Measurements from ENCODE around the gene HAPLN1.

HAPLN1 gene

GRCh38 chr5:83731638-83732037 lies 11.0 kb upstream of the HAPLN1 start:
- H3K4me3 ChIP-seq (ENCODE audit: control insufficient read depth, low read depth, low read length) = no peak overlapping the region
- no peak for TF ChIP-seq CTCF (conservative IDR thresholded peaks at IDR 0.05; ENCODE audit: control insufficient read depth, insufficient read depth, low read depth, low read length)
- no peak for DNase-seq (ENCODE audit: low read depth)

DNA sequence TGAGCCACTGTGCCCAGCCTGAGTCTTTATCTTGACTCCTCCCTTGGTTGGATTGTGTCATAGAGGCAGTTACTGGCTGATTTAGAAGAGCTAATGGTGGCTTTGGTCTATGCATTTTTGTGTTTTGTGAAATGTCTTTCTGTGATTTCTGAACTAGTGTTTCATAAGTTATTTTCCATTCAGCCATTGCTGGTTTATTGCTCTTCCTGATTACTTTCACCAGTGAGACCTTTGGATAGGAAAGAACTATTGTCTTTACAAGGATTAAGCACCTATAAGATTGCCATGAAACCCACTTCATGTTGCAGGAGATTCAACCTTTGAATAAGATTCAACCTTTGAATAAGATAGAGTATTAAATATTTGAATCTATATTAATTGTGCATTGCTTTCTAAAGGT lies 8.7 kb upstream of the HAPLN1 start:
- no peak for DNase-seq (ENCODE audit: low read depth)
- no peak overlapping the region for H3K4me3 ChIP-seq (ENCODE audit: control insufficient read depth, low read depth, low read length)
- TF ChIP-seq CTCF (conservative IDR thresholded peaks at IDR 0.05; ENCODE audit: control insufficient read depth, insufficient read depth, low read depth, low read length) = no peak

- DNase-seq (ENCODE audit: low read depth) = no peak
- no peak overlapping the region for H3K4me3 ChIP-seq (ENCODE audit: control insufficient read depth, low read depth, low read length)
- no peak for TF ChIP-seq CTCF (conservative IDR thresholded peaks at IDR 0.05; ENCODE audit: control insufficient read depth, insufficient read depth, low read depth, low read length)
Measured at GRCh38 chr5:83726912-83727311, 6.3 kb upstream of the HAPLN1 start.

- no peak for DNase-seq (ENCODE audit: low read depth)
- no peak for TF ChIP-seq CTCF (conservative IDR thresholded peaks at IDR 0.05; ENCODE audit: control insufficient read depth, insufficient read depth, low read depth, low read length)
- H3K4me3 ChIP-seq (ENCODE audit: control insufficient read depth, low read depth, low read length) = no peak overlapping the region
Measured at GRCh38 chr5:83724935-83725334, 4.3 kb upstream of the HAPLN1 start.

GRCh38 chr5:83724001-83724400 lies 3.3 kb upstream of the HAPLN1 start:
- no peak for DNase-seq (ENCODE audit: low read depth)
- no peak for TF ChIP-seq CTCF (conservative IDR thresholded peaks at IDR 0.05; ENCODE audit: control insufficient read depth, insufficient read depth, low read depth, low read length)
- H3K4me3 ChIP-seq (ENCODE audit: control insufficient read depth, low read depth, low read length) = no peak overlapping the region

- DNase-seq (ENCODE audit: low read depth) = no peak
- no peak for TF ChIP-seq CTCF (conservative IDR thresholded peaks at IDR 0.05; ENCODE audit: control insufficient read depth, insufficient read depth, low read depth, low read length)
- H3K4me3 ChIP-seq (ENCODE audit: control insufficient read depth, low read depth, low read length) = no peak overlapping the region
Measured at GRCh38 chr5:83723031-83723430, 2.4 kb upstream of the HAPLN1 start.
